ENCODE measurements around the gene XCL2.

XCL2 gene

GRCh38 chr1:168513656-168514404 lies 30.0 kb downstream of the XCL2 start:
- no peak for DNase-seq (ENCODE audit: low spot score)

- no peak for DNase-seq (ENCODE audit: low spot score)
These were observed 30.8 kb downstream of the XCL2 start for GRCh38 chr1:168512864-168513595.

DNA sequence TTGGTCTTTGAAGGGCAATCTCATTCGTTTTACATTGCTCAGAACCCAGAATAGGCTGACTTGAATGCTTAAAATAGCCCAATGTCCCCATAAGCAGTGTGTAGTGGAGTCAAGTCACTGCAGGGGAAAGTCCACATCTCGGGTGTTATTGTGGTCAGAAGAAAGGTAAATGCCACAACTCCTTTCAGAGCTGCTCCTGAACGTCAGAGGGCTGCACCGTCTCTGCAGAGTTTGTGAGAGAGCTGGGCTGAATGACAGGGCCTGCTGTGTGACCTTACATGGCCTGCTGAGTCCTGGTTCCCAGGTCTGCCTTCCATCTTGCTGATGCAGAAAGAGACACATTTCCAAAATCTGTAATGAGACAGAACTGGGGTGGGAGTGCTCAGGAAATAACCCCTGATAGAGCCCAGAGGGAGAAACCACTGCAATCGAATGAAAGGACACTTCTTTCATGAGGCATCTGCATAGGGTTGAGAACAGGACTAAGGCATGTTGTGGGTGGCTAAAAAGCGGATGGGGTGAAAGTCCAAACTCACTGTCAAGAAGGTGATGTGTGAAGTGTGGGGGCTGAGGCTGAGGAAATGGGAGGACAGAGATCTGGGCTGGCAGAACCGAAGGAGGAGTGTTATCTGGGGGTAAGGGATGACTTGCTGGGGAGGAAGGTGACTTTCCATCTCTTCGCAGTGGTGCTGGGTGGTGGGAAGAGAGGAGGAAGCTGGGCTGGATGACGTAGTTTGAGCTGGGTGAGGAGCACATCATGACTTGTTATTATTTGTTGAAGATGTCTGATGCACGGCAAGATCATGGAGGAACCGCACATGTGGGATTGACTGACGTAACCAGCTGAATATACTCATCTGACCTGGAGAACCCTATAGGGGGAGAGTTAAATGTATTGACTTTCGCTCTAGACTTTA lies 33.7 kb downstream of the XCL2 start:
- DNase-seq (ENCODE audit: low spot score), result no peak

DNA sequence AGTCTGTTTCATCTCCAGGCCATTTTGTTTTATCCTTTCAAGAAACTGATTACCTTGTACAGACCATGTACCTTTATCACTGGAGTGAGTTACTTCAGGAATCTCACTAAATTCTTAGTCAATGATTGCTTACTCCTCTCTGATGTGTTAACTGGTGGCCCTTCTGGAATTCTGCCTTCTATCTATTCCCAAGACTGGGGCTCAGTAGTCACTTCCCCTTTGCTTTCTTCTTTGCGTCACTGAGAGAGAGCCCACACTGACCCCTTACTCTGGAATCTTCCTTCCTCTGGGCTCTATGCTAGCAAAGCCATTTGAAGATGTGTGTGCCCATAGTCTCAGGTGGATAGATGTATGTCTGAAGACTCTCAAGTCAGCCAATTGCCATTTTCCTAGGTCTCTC lies 34.6 kb downstream of the XCL2 start:
- no peak for DNase-seq (ENCODE audit: low spot score)

- DNase-seq (ENCODE audit: low spot score), result no peak
These were observed 36.0 kb downstream of the XCL2 start for GRCh38 chr1:168507828-168508227.

DNA sequence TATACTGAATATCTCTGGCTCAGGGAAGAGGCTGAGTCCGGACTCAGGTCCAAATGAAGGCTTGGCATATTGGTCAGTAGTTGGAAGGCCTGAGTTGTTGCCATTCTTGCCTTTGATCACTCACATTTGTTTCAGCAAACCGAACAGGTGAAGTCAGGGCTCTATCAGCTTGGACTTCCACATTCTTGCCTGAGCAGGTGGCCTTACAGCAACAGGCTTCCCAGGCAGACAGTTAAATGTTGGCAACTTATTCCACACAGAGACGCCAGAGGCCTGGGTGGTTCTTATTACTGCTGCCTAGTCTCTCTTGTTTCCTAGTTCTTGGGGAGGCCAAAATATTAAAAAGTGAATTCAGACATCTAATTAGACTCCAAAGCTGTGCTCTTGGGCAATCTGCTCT lies 36.6 kb downstream of the XCL2 start:
- DNase-seq (ENCODE audit: low spot score), result no peak

- no peak for DNase-seq (ENCODE audit: low spot score)
These were observed 37.5 kb downstream of the XCL2 start for GRCh38 chr1:168506204-168506819.

DNA sequence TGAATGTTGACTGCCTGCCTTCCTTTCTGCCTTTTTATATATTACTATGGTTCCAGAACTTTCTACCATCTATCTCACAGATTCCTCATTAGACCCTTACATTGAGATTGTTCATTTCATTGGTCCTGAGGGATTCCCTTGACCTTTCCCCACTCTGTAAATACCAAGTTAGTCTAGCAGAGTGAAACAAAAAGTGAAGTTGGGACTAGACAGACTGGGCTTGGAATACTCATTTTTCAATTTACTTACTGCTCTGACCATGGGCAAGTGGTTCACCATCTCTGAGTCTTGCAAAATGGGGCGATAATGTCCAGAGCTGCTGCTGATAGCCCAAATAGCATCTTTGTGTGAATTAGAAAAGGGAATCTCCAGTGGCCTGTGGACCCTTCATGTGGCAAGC lies 38.8 kb downstream of the XCL2 start:
- no peak for DNase-seq (ENCODE audit: low spot score)

- no peak for DNase-seq (ENCODE audit: low spot score)
These were observed 39.5 kb downstream of the XCL2 start for GRCh38 chr1:168504064-168504837.

DNA sequence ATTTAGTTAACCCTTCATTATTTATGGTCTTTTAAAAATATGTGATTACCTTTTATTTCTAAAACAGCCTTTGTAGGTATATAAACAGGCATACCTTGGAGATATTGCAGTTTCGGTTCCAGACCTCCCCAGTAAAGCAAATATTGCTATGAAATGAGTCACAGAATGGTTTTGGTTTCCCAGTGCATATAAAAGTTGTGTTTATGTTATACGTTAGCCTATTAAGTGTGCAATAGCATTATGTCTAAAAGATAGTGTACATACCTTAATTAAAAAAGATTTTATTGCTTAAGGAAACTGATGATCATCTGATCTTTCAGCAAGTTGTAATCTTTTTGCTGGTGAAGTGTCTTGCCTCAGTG lies 44.1 kb downstream of the XCL2 start:
- DNase-seq (ENCODE audit: low spot score), result no peak

DNA sequence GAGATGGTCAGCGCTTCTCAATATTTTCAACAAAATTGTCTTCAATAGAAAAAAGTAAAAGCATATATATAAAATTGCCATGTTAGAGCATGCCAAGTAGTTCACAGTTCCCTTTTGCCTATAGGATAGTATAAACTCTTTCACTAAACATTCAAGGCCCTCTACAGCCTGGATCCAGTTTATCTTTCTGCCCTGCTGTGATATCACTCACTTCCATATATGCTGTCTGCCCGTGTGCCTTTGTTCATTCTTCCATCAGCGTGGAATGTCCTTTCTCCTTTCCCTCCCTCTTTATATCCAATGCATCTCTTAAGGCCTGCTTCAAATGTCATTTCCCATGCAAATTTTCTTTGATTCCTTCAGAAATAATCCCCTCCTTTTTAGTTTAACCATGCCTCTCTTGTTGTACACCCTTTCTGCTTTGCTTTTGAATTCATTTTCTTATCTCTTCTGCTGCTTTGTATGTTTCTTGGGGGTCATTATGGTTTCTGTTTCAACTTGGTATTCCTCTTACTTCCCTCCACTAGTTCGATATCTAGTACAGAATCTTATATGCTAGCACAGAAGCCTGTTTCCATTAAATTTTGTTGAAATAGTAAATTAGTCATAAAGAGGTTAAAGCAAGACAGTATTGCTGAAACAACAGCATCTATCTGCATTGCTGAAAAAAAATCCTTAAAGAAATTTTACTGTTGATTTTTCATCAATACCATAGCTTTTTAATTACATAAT lies 44.7 kb downstream of the XCL2 start:
- no peak for DNase-seq (ENCODE audit: low spot score)

- no peak for DNase-seq (ENCODE audit: low spot score)
These were observed 45.6 kb downstream of the XCL2 start for GRCh38 chr1:168498159-168498631.

GRCh38 chr1:168497376-168497950 lies 46.3 kb downstream of the XCL2 start:
- DNase-seq (ENCODE audit: low spot score), result no peak

GRCh38 chr1:168491527-168492164 lies 52.2 kb downstream of the XCL2 start:
- DNase-seq (ENCODE audit: low spot score), result no peak
